ENCODE measurements around the gene STAG2. TPM values are rescaled to one million over a fixed set of nuclear protein-coding genes. Genes with fewer than 3 reads are reported as not detected.
"Not testable (repeated sequence)": the region's sequence is repeated elsewhere in the genome, so short reads cannot be mapped to it uniquely, and the experiment has no call there.

STAG2 gene
- total and polyA plus RNA-seq, 10 donors = 17.9 to 106 (median 89.4) TPM

- no peak for DNase-seq
- Histone ChIP-seq H3K4me3 (no peak overlapping the region), H3K9me3 (no peaks in the 10 kb centered on the region), H3K36me3 (no peaks in the 10 kb centered on the region), H3K27me3 (replicated peaks in 1 of 7) (no peaks in the 10 kb centered on the region), H3K4me1 (no peaks in the 10 kb centered on the region), H3K27ac (no peak overlapping the region)
- intact Hi-C loops (cut with DNase I; ENCODE audit: low total_unique reads) = no loop called here
- TF ChIP-seq CTCF (IDR thresholded peaks at IDR 0.05 in 8 of 11, conservative IDR thresholded peaks at IDR 0.05 in 3 of 11) (no peak), POLR2AphosphoS5 (IDR thresholded peaks at IDR 0.05) (no peak), POLR2A (IDR thresholded peaks at IDR 0.05) (no peak)
- WGBS, 5 donors = 52 to 98% (median 92%) methylated on average over 2 of the region's 2 CpGs
These were observed 38.3 kb upstream of the STAG2 start for GRCh38 chrX:123923211-123923610.

- DNase-seq = no peak
- intact Hi-C loops (cut with DNase I; ENCODE audit: low total_unique reads) = no loop called here
- 22 to 78% (median 52%) methylated on average over 1 of the region's 1 CpG for WGBS, 5 donors
- no peak for TF ChIP-seq POLR2AphosphoS5 (IDR thresholded peaks at IDR 0.05)
- TF ChIP-seq POLR2A (IDR thresholded peaks at IDR 0.05) = no peak
- no peak for TF ChIP-seq CTCF (IDR thresholded peaks at IDR 0.05 in 8 of 11, conservative IDR thresholded peaks at IDR 0.05 in 3 of 11)
- H3K9me3 ChIP-seq = no peaks in the 10 kb centered on the region
- no peaks in the 10 kb centered on the region for H3K4me1 ChIP-seq
- no peak overlapping the region for H3K27ac ChIP-seq
- H3K36me3 ChIP-seq = no peaks in the 10 kb centered on the region
- no peaks in the 10 kb centered on the region for H3K27me3 ChIP-seq (replicated peaks in 1 of 7)
- H3K4me3 ChIP-seq = no peak overlapping the region
These were observed 37.3 kb upstream of the STAG2 start for GRCh38 chrX:123924186-123924585.

- intact Hi-C loops (cut with DNase I; ENCODE audit: low total_unique reads) = no loop called here
- no peak for DNase-seq
- H3K4me1 ChIP-seq = no peaks in the 10 kb centered on the region
- TF ChIP-seq CTCF (IDR thresholded peaks at IDR 0.05 in 8 of 11, conservative IDR thresholded peaks at IDR 0.05 in 3 of 11) (no peak), POLR2A (IDR thresholded peaks at IDR 0.05) (no peak), POLR2AphosphoS5 (IDR thresholded peaks at IDR 0.05) (no peak)
- no peaks in the 10 kb centered on the region for H3K27me3 ChIP-seq (replicated peaks in 1 of 7)
- H3K4me3 ChIP-seq = no peak overlapping the region
- 57 to 90% (median 71%) methylated on average over 2 of the region's 2 CpGs for WGBS, 5 donors
- no peaks in the 10 kb centered on the region for H3K36me3 ChIP-seq
- H3K27ac ChIP-seq = no peak overlapping the region
- H3K9me3 ChIP-seq = peaks cover 0 to 9% (median 4%) of the 10 kb centered on the region in 8 donors
These were observed 33.7 kb upstream of the STAG2 start for GRCh38 chrX:123927845-123928244.

- H3K4me3 ChIP-seq, H3K27ac ChIP-seq: not testable (repeated sequence)
These were observed 29.5 kb upstream of the STAG2 start for GRCh38 chrX:123932055-123932454.

DNA sequence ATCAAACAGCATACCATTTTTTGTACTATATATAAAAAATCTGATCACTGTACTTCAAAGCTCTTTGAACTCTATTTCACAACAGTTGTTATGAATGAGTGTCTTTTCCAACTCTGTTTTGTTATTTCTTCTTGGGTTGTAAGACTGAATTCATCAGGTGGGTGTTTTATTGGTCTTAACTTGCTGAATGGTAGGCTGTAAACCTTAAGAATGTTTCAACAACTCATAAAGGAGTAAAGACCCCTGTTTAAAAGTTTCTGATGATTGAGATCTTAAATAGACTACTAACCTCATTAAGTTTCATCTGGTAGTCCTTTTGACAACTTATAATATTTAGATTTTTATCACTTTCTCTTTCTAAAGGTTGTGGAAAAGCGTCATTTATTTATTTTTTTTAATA lies 18.4 kb upstream of the STAG2 start:
- Histone ChIP-seq H3K4me3 (no peak overlapping the region), H3K9me3 (no peaks in the 10 kb centered on the region)
- intact Hi-C loops (cut with DNase I; ENCODE audit: low total_unique reads) = no loop called here

More at GRCh38 chrX:123932055-123932454, 29.5 kb upstream of the STAG2 start:
- H3K27me3 ChIP-seq (replicated peaks in 1 of 7); H3K9me3 ChIP-seq; intact Hi-C loops (cut with DNase I; ENCODE audit: low total_unique reads); H3K4me1 ChIP-seq; H3K36me3 ChIP-seq; DNase-seq: not testable (repeated sequence)
- WGBS, 5 donors = 50 to 72% (median 57%) methylated on average over 1 to 2 of the region's 2 CpGs

More for the DNA sequence above, 18.4 kb upstream of the STAG2 start:
- H3K4me1 ChIP-seq = no peaks in the 10 kb centered on the region
- 45 to 96% (median 86%) methylated on average over 1 of the region's 1 CpG for WGBS, 5 donors
- no peak for DNase-seq
- no peak overlapping the region for H3K27ac ChIP-seq
- TF ChIP-seq POLR2AphosphoS5 (IDR thresholded peaks at IDR 0.05) (no peak), CTCF (IDR thresholded peaks at IDR 0.05 in 8 of 11, conservative IDR thresholded peaks at IDR 0.05 in 3 of 11) (no peak), POLR2A (IDR thresholded peaks at IDR 0.05) (no peak)
- H3K27me3 ChIP-seq (replicated peaks in 1 of 7) = no peaks in the 10 kb centered on the region
- H3K36me3 ChIP-seq = no peaks in the 10 kb centered on the region
